GM23338 (cell line): ENCODE data around the gene APOC1.
"Not testable (repeated sequence)": the region's sequence is repeated elsewhere in the genome, so short reads cannot be mapped to it uniquely, and the experiment has no call there.

Experiments
- CREB1 ChIP-seq: fragments of 250-450 bp; sonication (Bioruptor Pico); IDR thresholded peaks from 2 replicates; pipeline ENCODE4 v1.5.0; 2020; ENCODE audit warnings: low read depth, mild to moderate bottlenecking, moderate library complexity
- CTCF ChIP-seq, 2 experiments: fragments of 200-600 bp in 1 of 2; sonication (generic) in 1 of 2; conservative IDR thresholded peaks; 2 replicates each; pipeline versions ENCODE4 v1.5.1 to v1.6.1; 2016 to 2017; ENCODE audit warnings: antibody characterized with exemption in 2 of 2, low read depth in 2 of 2, mild to moderate bottlenecking in 2 of 2, moderate library complexity in 1 of 2
- EZH2 ChIP-seq: fragments of 200-600 bp; sonication (generic); IDR thresholded peaks from one replicate; pipeline ENCODE4 v1.8.0; 2017; ENCODE audit warnings: antibody characterized with exemption, mild to moderate bottlenecking, low read depth; ENCODE audit not compliant: unreplicated experiment
- EZH2phosphoT487 ChIP-seq: fragments of 200-600 bp; sonication (generic); IDR thresholded peaks from one replicate; pipeline ENCODE4 v1.8.1; 2018; ENCODE audit warnings: antibody characterized with exemption; ENCODE audit not compliant: unreplicated experiment
- JUNB ChIP-seq: IDR thresholded peaks from one replicate; pipeline ENCODE4 v1.6.1; 2016; ENCODE audit warnings: antibody characterized with exemption; ENCODE audit not compliant: unreplicated experiment
- NANOG ChIP-seq: IDR thresholded peaks from 2 replicates; pipeline ENCODE4 v1.6.1; 2016; ENCODE audit warnings: antibody characterized with exemption, borderline replicate concordance
- POLR2AphosphoS5 ChIP-seq: IDR thresholded peaks from 2 replicates; pipeline ENCODE4 v1.6.1; 2016; ENCODE audit warnings: antibody characterized with exemption, low read depth
- REST ChIP-seq: IDR thresholded peaks from one replicate; pipeline ENCODE4 v1.6.1; 2018; ENCODE audit warnings: antibody characterized with exemption; ENCODE audit not compliant: unreplicated experiment
- STAT1 ChIP-seq: IDR thresholded peaks from one replicate; pipeline ENCODE4 v1.6.1; 2016; ENCODE audit warnings: antibody characterized with exemption; ENCODE audit not compliant: unreplicated experiment
- ZNF114 ChIP-seq: fragments of 250-450 bp; sonication (Bioruptor Pico); IDR thresholded peaks from 2 replicates; pipeline ENCODE4 v1.5.0; 2020; ENCODE audit warnings: mild to moderate bottlenecking, moderate library complexity
- ZNF462 ChIP-seq: fragments of 250-450 bp; sonication (Bioruptor Pico); IDR thresholded peaks from 2 replicates; pipeline ENCODE4 v1.5.0; 2020; ENCODE audit warnings: mild to moderate bottlenecking, moderate library complexity

- TF ChIP-seq CTCF (conservative IDR thresholded peaks at IDR 0.05; ENCODE audit: low read depth in 2 of 2); ZNF114 (CRISPR knock-in tag); JUNB; REST; EZH2; POLR2AphosphoS5; EZH2phosphoT487; STAT1; CREB1 (CRISPR knock-in tag); ZNF462; NANOG: not testable (repeated sequence)
Measured at GRCh38 chr19:44926245-44927077, 12.1 kb downstream of the APOC1 start.
